ENCODE data around the gene TSPAN9. TPM values are rescaled to one million over a fixed set of nuclear protein-coding genes. Genes with fewer than 3 reads are reported as not detected.

The TSPAN9 gene
- total RNA-seq, 3 donors from 2014 or later: 4.7 to 28.4 (median 8.5) TPM

GRCh38 chr12:3257411-3257810 is 180.2 kb downstream of the TSPAN9 start:
- ATAC-seq (no peak), DNase-seq (no peak)
- no peak for TF ChIP-seq CTCF (IDR thresholded peaks at IDR 0.05)
- Histone ChIP-seq H3K36me3 (ENCODE audit: low read depth) (no peaks in the 10 kb centered on the region), H3K4me3 (no peak overlapping the region), H3K4me1 (ENCODE audit: low read depth) (no peaks in the 10 kb centered on the region), H3K9me3 (no peaks in the 10 kb centered on the region)
- intact Hi-C loops (cut with DNase I, micrococcal nuclease): no loop called here

- Histone ChIP-seq H3K4me1 (ENCODE audit: low read depth) (no peaks in the 10 kb centered on the region), H3K36me3 (ENCODE audit: low read depth) (no peaks in the 10 kb centered on the region), H3K9me3 (no peaks in the 10 kb centered on the region), H3K4me3 (no peak overlapping the region)
- ATAC-seq (no peak), DNase-seq (no peak)
- intact Hi-C loops (cut with DNase I, micrococcal nuclease): no loop called here
- no peak for TF ChIP-seq CTCF (IDR thresholded peaks at IDR 0.05)
These were observed 182.8 kb downstream of the TSPAN9 start for GRCh38 chr12:3259973-3260372.

- no peaks in the 10 kb centered on the region for H3K4me1 ChIP-seq (ENCODE audit: low read depth)
- intact Hi-C loops (cut with DNase I, micrococcal nuclease): no loop called here
- no peaks in the 10 kb centered on the region for H3K36me3 ChIP-seq (ENCODE audit: low read depth)
- TF ChIP-seq CTCF (IDR thresholded peaks at IDR 0.05): no peak
- no peaks in the 10 kb centered on the region for H3K9me3 ChIP-seq
- DNase-seq: no peak
- no peak overlapping the region for H3K4me3 ChIP-seq
- ATAC-seq: no peak
These were observed 184.7 kb downstream of the TSPAN9 start for GRCh38 chr12:3261782-3262359.

GRCh38 chr12:3262470-3262869 is 185.3 kb downstream of the TSPAN9 start:
- DNase-seq: no peak
- intact Hi-C loops (cut with DNase I, micrococcal nuclease): no loop called here
- TF ChIP-seq CTCF (IDR thresholded peaks at IDR 0.05): no peak
- no peak for ATAC-seq
- H3K4me3 ChIP-seq: no peak overlapping the region
- no peaks in the 10 kb centered on the region for H3K36me3 ChIP-seq (ENCODE audit: low read depth)
- H3K4me1 ChIP-seq (ENCODE audit: low read depth): no peaks in the 10 kb centered on the region
- no peaks in the 10 kb centered on the region for H3K9me3 ChIP-seq

- H3K9me3 ChIP-seq: no peaks in the 10 kb centered on the region
- DNase-seq (no peak), ATAC-seq (no peak)
- TF ChIP-seq CTCF (IDR thresholded peaks at IDR 0.05): no peak
- H3K4me1 ChIP-seq (ENCODE audit: low read depth): no peaks in the 10 kb centered on the region
- H3K4me3 ChIP-seq: no peak overlapping the region
- intact Hi-C loops (cut with DNase I, micrococcal nuclease): no loop called here
- H3K36me3 ChIP-seq (ENCODE audit: low read depth): no peaks in the 10 kb centered on the region
These were observed 186.1 kb downstream of the TSPAN9 start for GRCh38 chr12:3263282-3263681.

Data from mucosa of descending colon (tissue), 3 donors.